Neuronal stem cell (in vitro differentiated cells): ENCODE data around the gene KRTAP5-6.

Experiments used
- DNase-seq: peaks from one replicate; pipeline ENCODE4 v3.0.0-alpha.2; 2013; ENCODE audit warnings: low spot score
- H2AFZ ChIP-seq: one replicate; pipeline ENCODE4 v1.6.1; 2013; ENCODE audit warnings: mild to moderate bottlenecking, low read length, inconsistent platforms
- H2AK5ac ChIP-seq: 2 replicates; pipeline ENCODE4 v1.6.1; 2013; ENCODE audit warnings: low read depth, mild to moderate bottlenecking, inconsistent platforms, low read length, moderate library complexity, mixed read lengths
- H2BK120ac ChIP-seq: 2 replicates; pipeline ENCODE4 v1.6.1; 2013; ENCODE audit warnings: low read depth, mild to moderate bottlenecking, inconsistent platforms, low read length, moderate library complexity, mixed read lengths
- H2BK12ac ChIP-seq: one replicate; pipeline ENCODE4 v1.6.1; 2013; ENCODE audit warnings: low read length, inconsistent platforms
- H2BK15ac ChIP-seq: 2 replicates; pipeline ENCODE4 v1.6.1; 2013; ENCODE audit warnings: mild to moderate bottlenecking, low read length, inconsistent platforms, mixed read lengths
- H2BK5ac ChIP-seq: one replicate; pipeline ENCODE4 v1.6.1; 2013; ENCODE audit warnings: inconsistent platforms, mild to moderate bottlenecking, low read length, moderate library complexity
- H3K14ac ChIP-seq: one replicate; pipeline ENCODE4 v1.6.1; 2013; ENCODE audit warnings: low read length, inconsistent platforms
- H3K18ac ChIP-seq: 2 replicates; pipeline ENCODE4 v1.6.1; 2013; ENCODE audit warnings: low read length, inconsistent platforms
- H3K23ac ChIP-seq: 2 replicates; pipeline ENCODE4 v1.6.1; 2013; ENCODE audit warnings: low read depth, mild to moderate bottlenecking, mixed read lengths, low read length, inconsistent platforms; ENCODE audit not compliant: poor library complexity
- H3K27ac ChIP-seq: replicated peaks from 3 replicates; pipeline ENCODE4 v1.5.1; 2013; ENCODE audit warnings: low read length, inconsistent platforms
- H3K27me3 ChIP-seq, 3 experiments: 2 replicates each; pipeline ENCODE4 v1.6.1; 2013; ENCODE audit warnings: low read length in 3 of 3, mild to moderate bottlenecking in 2 of 3, inconsistent platforms in 1 of 3, low read depth in 1 of 3, mixed read lengths in 1 of 3, moderate library complexity in 1 of 3; ENCODE audit not compliant: control insufficient read depth in 3 of 3, insufficient read depth in 3 of 3
- H3K36me3 ChIP-seq, 2 donors: replicated peaks in 1 of 2; 2 replicates each; pipeline ENCODE4 v1.6.1; 2013; ENCODE audit warnings: low read length in 2 of 2; ENCODE audit not compliant: control insufficient read depth in 2 of 2, insufficient read depth in 2 of 2
- H3K4ac ChIP-seq: 2 replicates; pipeline ENCODE4 v1.6.1; 2013; ENCODE audit warnings: inconsistent platforms, mild to moderate bottlenecking, low read length, moderate library complexity
- H3K4me1 ChIP-seq, 2 donors: 1 replicate in 1 of 2; 2 replicates in 1 of 2; pipeline ENCODE4 v1.6.1; 2013; ENCODE audit warnings: low read length in 2 of 2, low read depth in 1 of 2; ENCODE audit not compliant: control insufficient read depth in 2 of 2, insufficient read depth in 1 of 2
- H3K4me2 ChIP-seq: one replicate; pipeline ENCODE4 v1.6.1; 2013; ENCODE audit warnings: mild to moderate bottlenecking, low read length, inconsistent platforms; ENCODE audit not compliant: insufficient read depth, poor library complexity, severe bottlenecking
- H3K4me3 ChIP-seq, 2 donors: 2 replicates each; pipeline ENCODE4 v1.5.1; 2013; ENCODE audit warnings: low read length in 2 of 2, mild to moderate bottlenecking in 2 of 2, inconsistent platforms in 1 of 2, moderate library complexity in 1 of 2
- H3K79me1 ChIP-seq: one replicate; pipeline ENCODE4 v1.6.1; 2013; ENCODE audit warnings: low read depth, mild to moderate bottlenecking, inconsistent platforms, low read length, moderate library complexity
- H3K9ac ChIP-seq: one replicate; pipeline ENCODE4 v1.6.1; 2013; ENCODE audit warnings: mild to moderate bottlenecking, low read depth, low read length, inconsistent platforms; ENCODE audit not compliant: poor library complexity
- H3K9me3 ChIP-seq, 2 donors: replicated peaks in 1 of 2; 2 replicates each; pipeline versions ENCODE3 to v1.6.1; 2013; ENCODE audit warnings: low read length in 2 of 2, mild to moderate bottlenecking in 2 of 2, inconsistent platforms in 1 of 2, low read depth in 1 of 2, mixed read lengths in 1 of 2, moderate library complexity in 1 of 2; ENCODE audit not compliant: control insufficient read depth in 2 of 2, insufficient read depth in 1 of 2
- H4K8ac ChIP-seq: one replicate; pipeline ENCODE4 v1.6.1; 2013; ENCODE audit warnings: low read depth, mild to moderate bottlenecking, inconsistent platforms, low read length, moderate library complexity
- H4K91ac ChIP-seq: one replicate; pipeline ENCODE4 v1.6.1; 2013; ENCODE audit warnings: low read length, low read depth, mild to moderate bottlenecking, inconsistent platforms; ENCODE audit not compliant: poor library complexity
- WGBS, 2 donors: extraction: QIAGEN DNeasy Blood & Tissue Kit; methylation state at CpG; one replicate each; pipeline ENCODE4 v1.1.7; 2013; ENCODE audit warnings: missing lambda C conversion rate in 2 of 2, mixed read lengths in 1 of 2; ENCODE audit not compliant: insufficient read length in 2 of 2, insufficient replicate concordance in 1 of 2; ENCODE audit errors: extremely low coverage in 2 of 2; 5-methylcytosine and 5-hydroxymethylcytosine counted together

Gene KRTAP5-6

GRCh38 chr11:1691026-1691877, 5.7 kb upstream of the KRTAP5-6 start:
- Histone ChIP-seq H2BK5ac (peak overlapping the region; percentile 82), H3K27ac (no peak overlapping the region), H3K79me1 (peaks cover 3% of the 10 kb centered on the region), H3K36me3 (no peaks in the 10 kb centered on the region), H4K91ac (no peak overlapping the region), H2BK15ac (peak overlapping the region; percentile 99), H2AK5ac (peak overlapping the region; percentile 82), H3K23ac (no peak overlapping the region), H2AFZ (no peak overlapping the region), H3K9ac (no peak overlapping the region), H3K27me3 (peaks cover 0 to 39% (median 0%) of the 10 kb centered on the region in 3 experiments), H3K4me3 (no peak overlapping the region), H3K4me2 (no peak overlapping the region), H3K18ac (peak overlapping the region; percentile 76), H3K4me1 (peaks cover 0 to 14% of the 10 kb centered on the region in 2 donors), H3K4ac (peak overlapping the region; percentile 53), H2BK120ac (peak overlapping the region; percentile 31), H2BK12ac (peak overlapping the region; percentile 90), H4K8ac (no peak overlapping the region), H3K9me3 (no peaks in the 10 kb centered on the region), H3K14ac (peak overlapping the region; percentile 89)
- DNase-seq, result no peak
- WGBS, 2 donors, result no CpG with 5 or more reads among the region's 16 CpGs

DNA sequence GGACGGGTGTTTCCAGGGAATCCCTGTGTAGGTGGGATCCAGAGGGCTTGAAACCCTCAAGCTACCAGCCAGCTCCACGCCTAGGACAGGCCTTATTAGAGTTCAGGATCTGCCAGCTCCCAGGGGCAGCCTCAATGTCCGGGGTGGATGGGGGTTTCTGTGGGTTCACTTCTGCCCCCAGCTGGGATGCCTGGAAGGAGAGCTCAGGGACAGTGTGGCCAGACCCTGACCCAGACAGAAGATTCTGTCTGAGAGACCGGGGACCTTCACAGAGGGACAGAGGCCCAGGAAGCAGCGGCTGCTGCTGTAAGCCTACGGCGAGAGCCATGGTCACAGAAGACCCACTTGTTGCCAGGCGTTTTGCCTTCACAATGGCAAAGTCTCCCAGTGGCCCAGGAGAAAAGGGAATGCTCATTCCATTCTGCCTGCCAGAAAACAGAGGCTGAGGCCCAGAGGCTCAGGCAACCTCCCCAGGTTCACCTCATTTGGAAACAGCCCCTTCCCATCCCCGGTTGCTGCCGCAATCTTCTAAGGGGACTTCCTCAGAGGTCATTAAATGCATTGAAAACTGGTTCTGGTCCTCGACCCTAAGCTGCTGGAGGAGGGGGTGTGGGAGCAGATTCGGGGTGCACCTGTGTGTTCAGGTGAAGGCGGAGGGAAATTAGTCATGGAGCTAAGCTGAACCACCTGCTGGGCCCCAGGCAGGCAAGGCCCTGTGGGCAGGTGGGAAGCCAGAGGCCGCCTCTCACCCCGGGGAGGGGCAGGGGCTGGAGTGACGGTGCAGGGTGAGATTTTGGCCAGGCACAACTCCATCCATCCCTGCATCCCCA, 4.9 kb upstream of the KRTAP5-6 start:
- no peak overlapping the region for H3K14ac ChIP-seq
- peak overlapping the region; percentile 82 for H2AK5ac ChIP-seq
- H3K79me1 ChIP-seq, result peaks cover 3% of the 10 kb centered on the region
- H3K4me1 ChIP-seq, result peaks cover 0 to 14% of the 10 kb centered on the region in 2 donors
- no peak overlapping the region for H4K91ac ChIP-seq
- peak overlapping the region; percentile 76 for H3K18ac ChIP-seq
- H4K8ac ChIP-seq, result no peak overlapping the region
- H3K4ac ChIP-seq, result peak overlapping the region; percentile 53
- H3K27ac ChIP-seq, result no peak overlapping the region
- H2BK120ac ChIP-seq, result peak overlapping the region; percentile 35
- no peaks in the 10 kb centered on the region for H3K9me3 ChIP-seq
- DNase-seq, result no peak
- no peak overlapping the region for H3K23ac ChIP-seq
- no peak overlapping the region for H3K4me2 ChIP-seq
- H3K9ac ChIP-seq, result peak overlapping the region; percentile 24
- H3K4me3 ChIP-seq, result no peak overlapping the region
- H3K36me3 ChIP-seq, result no peaks in the 10 kb centered on the region
- H2BK15ac ChIP-seq, result peak overlapping the region; percentile 99
- H3K27me3 ChIP-seq, result peaks cover 0 to 39% (median 0%) of the 10 kb centered on the region in 3 experiments
- H2BK5ac ChIP-seq, result peak overlapping the region; percentile 77
- peak overlapping the region; percentile 99 for H2BK12ac ChIP-seq
- no CpG with 5 or more reads among the region's 16 CpGs for WGBS, 2 donors
- no peak overlapping the region for H2AFZ ChIP-seq

GRCh38 chr11:1692708-1693326, 4.2 kb upstream of the KRTAP5-6 start:
- Histone ChIP-seq H4K91ac (peak overlapping the region; percentile 46), H3K36me3 (no peaks in the 10 kb centered on the region), H3K4me1 (peaks cover 0 to 14% of the 10 kb centered on the region in 2 donors), H4K8ac (no peak overlapping the region), H3K23ac (peak overlapping the region; percentile 75), H2AFZ (no peak overlapping the region), H3K9me3 (no peaks in the 10 kb centered on the region), H3K4me3 (no peak overlapping the region), H3K27ac (no peak overlapping the region), H2AK5ac (peak overlapping the region; percentile 82), H3K14ac (no peak overlapping the region), H2BK15ac (peak overlapping the region; percentile 99), H2BK120ac (peak overlapping the region; percentile 35), H3K79me1 (peaks cover 3% of the 10 kb centered on the region), H3K4me2 (no peak overlapping the region), H3K4ac (no peak overlapping the region), H2BK12ac (peak overlapping the region; percentile 99), H2BK5ac (peak overlapping the region; percentile 77), H3K18ac (peak overlapping the region; percentile 82), H3K9ac (peak overlapping the region; percentile 50), H3K27me3 (peaks cover 0 to 39% (median 0%) of the 10 kb centered on the region in 3 experiments)
- no peak for DNase-seq
- no CpG with 5 or more reads among the region's 20 CpGs for WGBS, 2 donors
